DOHH2 (cell line): ENCODE data around the gene RBMS3.

ENCODE experiments used
- H3F3A ChIP-seq: fragments of 200-600 bp; sonication (generic), shearing (Covaris generic); 2 replicates; pipeline ENCODE4 v1.6.0; 2016; ENCODE audit warnings: antibody characterized with exemption, mild to moderate bottlenecking; ENCODE audit not compliant: control insufficient read depth, insufficient read depth
- H3K27ac ChIP-seq: fragments of 200-600 bp; sonication (generic); 2 replicates; pipeline ENCODE4 v1.5.1; 2014; ENCODE audit warnings: low read depth, mild to moderate bottlenecking, low read length, moderate library complexity
- H3K27me3 ChIP-seq: fragments of 200-600 bp; sonication (generic); 2 replicates; pipeline ENCODE4 v1.6.1; 2014; ENCODE audit warnings: mild to moderate bottlenecking, low read length, mixed read lengths; ENCODE audit not compliant: control insufficient read depth
- H3K36me3 ChIP-seq: fragments of 200-600 bp; sonication (generic); 2 replicates; pipeline ENCODE4 v1.6.1; 2014; ENCODE audit warnings: mild to moderate bottlenecking, low read length, moderate library complexity, mixed read lengths; ENCODE audit not compliant: control insufficient read depth
- H3K4me1 ChIP-seq: fragments of 200-600 bp; sonication (generic); 2 replicates; pipeline ENCODE4 v1.6.1; 2014; ENCODE audit warnings: mild to moderate bottlenecking, low read length, mixed read lengths; ENCODE audit not compliant: control insufficient read depth
- H3K4me2 ChIP-seq: fragments of 200-600 bp; sonication (generic); 2 replicates; pipeline ENCODE4 v1.6.0; 2014; ENCODE audit warnings: mild to moderate bottlenecking, low read length, moderate library complexity
- H3K4me3 ChIP-seq: fragments of 200-600 bp; sonication (generic); 2 replicates; pipeline ENCODE4 v1.5.1; 2014; ENCODE audit warnings: mild to moderate bottlenecking, low read length, mixed read lengths
- H3K79me2 ChIP-seq: fragments of 200-600 bp; sonication (generic); 2 replicates; pipeline ENCODE4 v1.6.1; 2014; ENCODE audit warnings: mild to moderate bottlenecking, low read length, mixed read lengths; ENCODE audit not compliant: control insufficient read depth
- H3K9me2 ChIP-seq: fragments of 200-600 bp; sonication (generic); replicated peaks from 2 replicates; pipeline ENCODE4 v1.6.1; 2014; ENCODE audit warnings: mild to moderate bottlenecking, low read length, mixed read lengths; ENCODE audit not compliant: control insufficient read depth
- H3K9me3 ChIP-seq: fragments of 200-600 bp; sonication (generic); 2 replicates; pipeline ENCODE4 v1.6.1; 2014; ENCODE audit warnings: antibody characterized with exemption, low read length, mixed read lengths; ENCODE audit not compliant: control insufficient read depth, insufficient read depth
- H4K20me1 ChIP-seq: fragments of 200-600 bp; sonication (generic); 2 replicates; pipeline ENCODE4 v1.6.0; 2014; ENCODE audit warnings: low read depth, mild to moderate bottlenecking, antibody characterized with exemption, low read length, moderate library complexity; ENCODE audit not compliant: control insufficient read depth, insufficient read depth
- EZH2phosphoT487 ChIP-seq: fragments of 200-600 bp; sonication (generic); IDR thresholded peaks from 2 replicates; pipeline ENCODE4 v1.6.1; 2017; ENCODE audit warnings: borderline replicate concordance, mild to moderate bottlenecking, antibody characterized with exemption, low read length, moderate library complexity, mixed read lengths
- TF ChIP-seq, protein P1 (sequence below): fragments of 200-600 bp; sonication (generic); IDR thresholded peaks from one replicate; pipeline ENCODE4 v1.5.1; 2014; ENCODE audit warnings: antibody characterized with exemption, mild to moderate bottlenecking, low read depth, low read length; ENCODE audit not compliant: poor library complexity, severe bottlenecking

Gene RBMS3

DNA sequence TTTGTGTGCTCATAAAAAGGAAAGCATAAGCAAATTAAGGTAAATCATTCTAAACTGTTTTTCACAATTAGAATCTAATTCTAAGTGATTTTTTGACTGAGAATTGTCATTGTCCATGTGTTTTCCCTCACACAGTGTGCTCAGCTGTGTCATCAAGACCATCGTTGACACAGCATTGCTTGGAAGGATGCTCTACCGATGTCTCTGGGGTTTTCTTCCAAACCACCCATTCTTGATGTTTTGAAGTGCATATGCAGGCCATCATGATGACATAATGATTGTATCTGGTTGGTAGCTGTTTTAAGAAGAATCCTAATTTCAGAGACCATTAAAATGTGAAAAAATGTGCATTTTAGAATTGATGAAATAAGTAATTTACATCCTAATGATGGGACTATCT, 347.9 kb downstream of the RBMS3 start:
- H3K9me2 ChIP-seq: no peaks in the 10 kb centered on the region
- TF ChIP-seq, protein P1, sequence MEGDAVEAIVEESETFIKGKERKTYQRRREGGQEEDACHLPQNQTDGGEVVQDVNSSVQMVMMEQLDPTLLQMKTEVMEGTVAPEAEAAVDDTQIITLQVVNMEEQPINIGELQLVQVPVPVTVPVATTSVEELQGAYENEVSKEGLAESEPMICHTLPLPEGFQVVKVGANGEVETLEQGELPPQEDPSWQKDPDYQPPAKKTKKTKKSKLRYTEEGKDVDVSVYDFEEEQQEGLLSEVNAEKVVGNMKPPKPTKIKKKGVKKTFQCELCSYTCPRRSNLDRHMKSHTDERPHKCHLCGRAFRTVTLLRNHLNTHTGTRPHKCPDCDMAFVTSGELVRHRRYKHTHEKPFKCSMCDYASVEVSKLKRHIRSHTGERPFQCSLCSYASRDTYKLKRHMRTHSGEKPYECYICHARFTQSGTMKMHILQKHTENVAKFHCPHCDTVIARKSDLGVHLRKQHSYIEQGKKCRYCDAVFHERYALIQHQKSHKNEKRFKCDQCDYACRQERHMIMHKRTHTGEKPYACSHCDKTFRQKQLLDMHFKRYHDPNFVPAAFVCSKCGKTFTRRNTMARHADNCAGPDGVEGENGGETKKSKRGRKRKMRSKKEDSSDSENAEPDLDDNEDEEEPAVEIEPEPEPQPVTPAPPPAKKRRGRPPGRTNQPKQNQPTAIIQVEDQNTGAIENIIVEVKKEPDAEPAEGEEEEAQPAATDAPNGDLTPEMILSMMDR: no peak
- TF ChIP-seq EZH2phosphoT487: no peak
- no peaks in the 10 kb centered on the region for H3K4me1 ChIP-seq
- no peaks in the 10 kb centered on the region for H3F3A ChIP-seq
- H4K20me1 ChIP-seq: no peaks in the 10 kb centered on the region
- H3K27me3 ChIP-seq: no peaks in the 10 kb centered on the region
- H3K4me2 ChIP-seq: no peak overlapping the region
- H3K27ac ChIP-seq: no peak overlapping the region
- H3K36me3 ChIP-seq: no peaks in the 10 kb centered on the region
- no peak overlapping the region for H3K4me3 ChIP-seq
- H3K9me3 ChIP-seq: no peaks in the 10 kb centered on the region
- no peaks in the 10 kb centered on the region for H3K79me2 ChIP-seq

DNA sequence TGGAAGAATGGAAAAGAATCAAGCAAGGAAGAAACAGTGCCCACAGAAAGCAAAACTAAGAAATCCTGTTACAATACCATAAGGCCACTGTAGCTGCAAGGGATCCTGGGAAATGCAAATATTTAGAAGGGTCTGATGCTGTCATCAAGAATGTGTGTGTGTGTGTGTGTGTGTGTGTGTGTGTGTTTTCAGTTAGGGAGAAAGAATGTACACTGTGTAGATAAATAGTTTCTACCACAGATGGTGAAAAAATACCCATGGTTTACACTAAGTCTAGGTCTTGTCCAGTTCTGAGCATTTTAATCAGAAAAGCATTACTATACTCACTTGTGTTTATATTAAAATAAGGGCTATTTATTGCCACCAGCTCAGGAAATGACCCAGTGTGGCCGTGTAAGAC, 355.0 kb downstream of the RBMS3 start:
- H3K36me3 ChIP-seq: no peaks in the 10 kb centered on the region
- no peaks in the 10 kb centered on the region for H3F3A ChIP-seq
- H3K27me3 ChIP-seq: no peaks in the 10 kb centered on the region
- H3K9me3 ChIP-seq: peaks cover 4% of the 10 kb centered on the region; the same call in 1 of the 2 replicates
- H3K9me2 ChIP-seq: no peaks in the 10 kb centered on the region
- H3K4me1 ChIP-seq: 0 out of 2 replicates have a peak, but pooled peaks cover 6% of the 10 kb centered on the region
- H3K4me3 ChIP-seq: no peak overlapping the region
- H3K79me2 ChIP-seq: no peaks in the 10 kb centered on the region
- no peak overlapping the region for H3K4me2 ChIP-seq
- no peaks in the 10 kb centered on the region for H4K20me1 ChIP-seq
- H3K27ac ChIP-seq: no peak overlapping the region
- TF ChIP-seq, protein P1: no peak
- TF ChIP-seq EZH2phosphoT487: no peak

DNA sequence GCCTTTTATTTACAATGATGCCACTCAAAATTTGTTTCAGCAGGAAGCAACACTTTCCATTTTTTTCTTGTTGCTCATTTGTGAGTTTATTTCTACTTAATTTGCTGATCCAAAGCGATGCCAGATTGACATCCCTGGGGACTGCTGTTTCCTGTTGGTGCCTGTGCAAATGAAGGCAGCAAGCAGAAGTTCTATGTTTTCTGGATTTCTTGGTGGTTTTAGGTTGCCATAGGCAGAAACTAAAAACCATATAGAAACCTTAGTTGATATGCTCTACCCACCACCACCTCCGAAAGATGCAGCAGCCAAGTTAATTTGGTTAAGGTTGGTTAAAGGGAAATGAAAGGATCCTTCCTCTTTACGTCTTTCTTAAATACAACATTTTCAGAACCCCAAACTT, 356.2 kb downstream of the RBMS3 start:
- Histone ChIP-seq H3K27ac (no peak overlapping the region), H3K9me3 (peaks cover 4% of the 10 kb centered on the region; the same call in 1 of the 2 replicates), H3F3A (no peaks in the 10 kb centered on the region), H3K4me3 (no peak overlapping the region), H3K4me2 (no peak overlapping the region), H3K36me3 (no peaks in the 10 kb centered on the region), H3K4me1 (0 out of 2 replicates have a peak, but pooled peaks cover 6% of the 10 kb centered on the region), H3K27me3 (no peaks in the 10 kb centered on the region), H3K79me2 (no peaks in the 10 kb centered on the region), H4K20me1 (no peaks in the 10 kb centered on the region), H3K9me2 (no peaks in the 10 kb centered on the region)
- no peak for TF ChIP-seq EZH2phosphoT487

DNA sequence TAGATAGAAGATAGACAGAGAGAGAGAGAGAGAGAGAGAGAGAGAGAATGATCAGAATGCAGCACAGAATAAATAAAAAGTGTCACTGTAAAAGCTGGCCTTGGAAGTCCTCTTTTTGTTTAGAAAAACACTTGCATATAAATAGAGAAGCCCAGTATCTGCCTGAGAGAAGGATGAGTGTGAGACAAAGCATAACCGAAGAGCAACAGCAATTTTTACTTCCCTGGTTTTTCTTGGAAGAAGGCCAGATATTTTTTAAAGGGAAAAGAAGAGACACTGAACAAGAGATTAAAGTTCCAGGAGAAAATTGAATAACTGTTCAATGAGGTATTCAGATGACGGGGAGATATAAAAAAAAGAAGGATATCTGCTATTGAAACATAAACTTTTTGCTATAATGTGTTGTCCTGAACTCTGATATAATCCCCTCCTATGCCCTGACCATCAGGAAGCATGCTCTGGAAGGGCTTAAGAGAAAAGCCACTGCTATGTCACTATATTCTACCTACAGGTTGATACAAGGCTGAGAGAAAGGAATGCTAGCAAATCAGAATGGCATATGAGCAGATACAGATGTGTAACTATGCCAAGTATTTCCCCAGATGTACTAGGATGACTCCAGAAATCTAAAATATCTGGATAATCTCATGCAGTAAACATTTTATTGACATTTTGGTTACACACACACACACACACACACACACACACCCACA, 358.9 kb downstream of the RBMS3 start:
- Histone ChIP-seq H3K36me3 (no peaks in the 10 kb centered on the region), H3K27ac (no peak overlapping the region), H4K20me1 (no peaks in the 10 kb centered on the region), H3K27me3 (no peaks in the 10 kb centered on the region), H3K4me1 (0 out of 2 replicates have a peak, but pooled peaks cover 6% of the 10 kb centered on the region), H3F3A (no peaks in the 10 kb centered on the region), H3K79me2 (no peaks in the 10 kb centered on the region), H3K4me2 (no peak overlapping the region), H3K4me3 (no peak overlapping the region), H3K9me2 (no peaks in the 10 kb centered on the region), H3K9me3 (peaks cover 4% of the 10 kb centered on the region; the same call in 1 of the 2 replicates)
- TF ChIP-seq EZH2phosphoT487: no peak
- TF ChIP-seq, protein P1: no peak
